Activated CD4-positive, alpha-beta memory T cell treated with anti-CD3 and anti-CD28 coated beads for 36 hours (primary cell): ENCODE results near the gene ATP13A3. TPM values are rescaled to one million over a fixed set of nuclear protein-coding genes. Genes with fewer than 3 reads are reported as not detected.
A peak's percentile ranks its signal among the peaks of the same experiment; 100 is the strongest.

Experiments
- CTCF ChIA-PET: fragments of 350-600 bp; sonication (Branson Sonifier 250); formaldehyde crosslinking; loops from one replicate; lab custom pipeline; 2021; ENCODE audit warnings: antibody characterized with exemption, inconsistent platforms; lab: Charles Lee
- POLR2A ChIA-PET: fragments of 350-600 bp; sonication (Branson Sonifier 250); formaldehyde crosslinking; loops from one replicate; lab custom pipeline; 2021; ENCODE audit warnings: antibody characterized with exemption; lab: Charles Lee
- DNase-seq: peaks from one replicate; pipeline ENCODE4 v3.0.0-alpha.2; 2020
- H3K27ac Mint-ChIP-seq: one replicate; pipeline ENCODE4 v1.8.0; 2021; ENCODE audit warnings: mixed read lengths
- H3K27me3 Mint-ChIP-seq: one replicate; pipeline ENCODE4 v1.8.0; 2021; ENCODE audit warnings: mixed read lengths
- H3K36me3 Mint-ChIP-seq: one replicate; pipeline ENCODE4 v1.8.0; 2021; ENCODE audit warnings: mixed read lengths
- H3K4me1 Mint-ChIP-seq: one replicate; pipeline ENCODE4 v1.8.0; 2021; ENCODE audit warnings: low read depth, mixed read lengths
- H3K4me3 Mint-ChIP-seq: one replicate; pipeline ENCODE4 v1.8.0; 2021; ENCODE audit warnings: mild to moderate bottlenecking, mixed read lengths
- H3K9me3 Mint-ChIP-seq: one replicate; pipeline ENCODE4 v1.8.0; 2021; ENCODE audit warnings: mixed read lengths
- intact Hi-C: fragments of 100-400 bp; cut with micrococcal nuclease; formaldehyde crosslinking; loops from one replicate; pipeline ENCODE4 v1.15.1; 2023
- total RNA-seq, 2 experiments: library from RNA; stranded (reverse); gene quantifications; one replicate each; pipeline ENCODE4 v1.2.3, GENCODE V29; 2021

Gene ATP13A3
- total RNA-seq, 2 experiments from 2014 or later, result 136 to 145 TPM

DNA sequence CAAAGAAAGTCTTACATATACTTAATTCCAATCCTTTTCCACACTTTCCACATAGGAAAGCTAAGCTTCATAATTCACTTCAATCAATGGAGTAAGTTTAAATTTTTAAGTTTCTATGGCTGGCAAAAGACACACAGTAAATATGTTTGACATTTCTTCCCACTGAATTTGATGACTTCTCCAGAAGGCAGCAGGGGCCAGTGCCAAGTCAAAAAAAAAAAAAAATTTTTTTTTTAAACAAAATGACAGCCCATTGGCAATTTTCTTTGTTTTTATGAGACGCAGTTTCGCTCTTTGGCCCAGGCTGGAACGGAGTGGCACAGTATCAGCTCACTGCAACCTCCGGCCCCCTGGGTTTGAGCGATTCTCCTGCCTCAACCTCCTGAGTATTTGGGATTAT, 28.7 kb downstream of the ATP13A3 start:
- CTCF ChIA-PET, result interaction anchor here (1.2 kb wide), 2 partner anchors 9 to 136 kb away, joined by 3 to 5 read pairs; no protein-coding TSS in a partner anchor
- no peak for DNase-seq
- intact Hi-C loops, result no loop called here

DNA sequence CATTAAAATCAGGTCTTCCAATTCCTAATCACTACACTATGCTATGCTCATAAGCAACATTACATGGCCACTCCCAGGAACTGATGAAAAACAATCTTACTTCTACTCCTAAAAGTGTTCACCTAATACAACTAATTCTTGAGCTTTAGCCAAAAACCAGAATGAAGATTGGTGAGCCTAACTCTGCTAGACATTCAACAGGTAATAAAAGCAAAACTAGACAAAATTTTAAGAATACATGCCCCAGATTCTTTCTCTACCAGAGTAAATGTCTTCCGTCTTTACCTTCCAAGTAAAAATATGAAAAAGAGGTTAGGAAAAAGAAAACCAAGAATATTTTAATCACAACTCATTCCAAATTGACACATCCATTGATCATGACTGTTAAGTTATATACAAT, 31.3 kb downstream of the ATP13A3 start:
- H3K9me3 Mint-ChIP-seq, result no peaks in the 10 kb centered on the region
- ChIA-PET POLR2A (no interaction called here), CTCF (interaction anchor here (0.7 kb wide), 1 partner anchor 17 kb away, joined by 3 read pairs; no protein-coding TSS in a partner anchor)
- no peaks in the 10 kb centered on the region for H3K27me3 Mint-ChIP-seq
- no peaks in the 10 kb centered on the region for H3K4me1 Mint-ChIP-seq
- no peak overlapping the region for H3K4me3 Mint-ChIP-seq
- intact Hi-C loops, result no loop called here
- no peak overlapping the region for H3K27ac Mint-ChIP-seq
- H3K36me3 Mint-ChIP-seq, result peaks cover 36% of the 10 kb centered on the region
- no peak for DNase-seq

More for the DNA sequence above, 28.7 kb downstream of the ATP13A3 start:
- Mint-ChIP-seq H3K4me3 (no peak overlapping the region), H3K4me1 (no peaks in the 10 kb centered on the region), H3K9me3 (no peaks in the 10 kb centered on the region), H3K36me3 (peaks cover 28% of the 10 kb centered on the region), H3K27me3 (no peaks in the 10 kb centered on the region), H3K27ac (no peak overlapping the region)
- POLR2A ChIA-PET, result no interaction called here

DNA sequence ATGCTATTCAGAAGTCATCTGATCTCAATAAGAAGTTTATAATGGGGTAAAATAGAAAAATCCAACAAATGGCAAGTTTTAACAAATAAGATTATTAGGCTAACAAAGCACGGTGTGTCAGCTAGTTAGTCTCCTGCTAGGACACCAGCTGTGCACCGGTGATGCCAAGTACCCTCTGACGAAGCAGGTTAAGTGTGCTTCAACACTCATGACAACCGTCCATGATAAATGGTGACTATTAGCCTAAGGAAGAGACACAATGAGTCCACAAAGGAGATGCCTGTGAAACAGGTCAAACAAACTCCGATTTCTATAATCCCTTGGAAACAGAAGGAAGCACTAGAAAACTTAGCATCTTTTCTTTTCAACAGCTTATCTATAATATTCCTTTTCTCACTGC, 36.5 kb downstream of the ATP13A3 start:
- no peaks in the 10 kb centered on the region for H3K27me3 Mint-ChIP-seq
- intact Hi-C loops, result no loop called here
- POLR2A ChIA-PET, result no interaction called here
- H3K27ac Mint-ChIP-seq, result no peak overlapping the region
- no peak for DNase-seq
- H3K36me3 Mint-ChIP-seq, result peaks cover 46% of the 10 kb centered on the region
- no peaks in the 10 kb centered on the region for H3K9me3 Mint-ChIP-seq
- H3K4me1 Mint-ChIP-seq, result peaks cover 4% of the 10 kb centered on the region
- H3K4me3 Mint-ChIP-seq, result no peak overlapping the region
- CTCF ChIA-PET, result interaction anchor here (1.5 kb wide), 2 partner anchors 9 to 124 kb away, joined by 3 to 5 read pairs; no protein-coding TSS in a partner anchor

DNA sequence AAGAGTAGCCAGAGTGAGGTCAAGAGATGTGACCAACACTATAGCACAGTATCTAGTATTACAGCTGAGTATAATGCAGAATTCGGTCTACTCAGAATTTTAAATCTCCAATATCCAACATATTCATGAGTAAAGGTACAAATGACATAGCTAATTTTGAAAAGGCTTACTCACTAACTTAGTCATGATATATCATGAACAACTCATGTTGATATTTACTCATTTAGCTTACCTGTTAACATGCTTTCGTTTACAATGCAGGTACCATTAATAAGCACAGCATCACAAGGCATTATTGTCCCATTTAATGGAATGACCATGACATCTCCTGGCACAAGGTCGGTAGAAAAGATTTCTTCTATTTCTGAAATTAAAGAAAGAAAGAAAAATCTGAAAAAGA, 36.9 kb downstream of the ATP13A3 start:
- peaks cover 49% of the 10 kb centered on the region for H3K36me3 Mint-ChIP-seq
- ChIA-PET CTCF (interaction anchor here (0.9 to 1.5 kb wide), 2 partner anchors 8 to 124 kb away, joined by 3 to 5 read pairs; no protein-coding TSS in a partner anchor), POLR2A (no interaction called here)
- H3K27me3 Mint-ChIP-seq, result no peaks in the 10 kb centered on the region
- no peak overlapping the region for H3K27ac Mint-ChIP-seq
- intact Hi-C loops, result no loop called here
- DNase-seq, result no peak
- no peaks in the 10 kb centered on the region for H3K9me3 Mint-ChIP-seq
- H3K4me1 Mint-ChIP-seq, result peaks cover 4% of the 10 kb centered on the region
- no peak overlapping the region for H3K4me3 Mint-ChIP-seq

DNA sequence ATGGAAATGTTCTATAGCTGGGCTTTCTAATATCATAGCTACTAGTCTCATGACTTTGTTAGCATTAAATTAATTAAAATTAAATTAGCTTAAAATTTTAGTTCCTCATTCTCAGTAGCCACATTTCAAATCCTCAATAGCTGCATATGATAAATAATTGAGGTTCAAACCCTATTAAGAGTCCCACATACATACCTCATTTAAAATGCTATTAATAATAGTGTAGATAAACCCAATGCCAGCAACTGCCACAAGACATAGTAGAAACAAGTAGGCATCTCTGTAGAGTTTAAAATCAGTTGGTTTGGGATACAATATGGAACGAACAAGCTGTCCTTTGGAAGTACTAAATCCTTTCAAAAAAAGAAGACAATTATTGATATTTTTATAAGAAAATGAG, 39.1 kb downstream of the ATP13A3 start:
- DNase-seq, result no peak
- intact Hi-C loops, result no loop called here
- H3K36me3 Mint-ChIP-seq, result peaks cover 42% of the 10 kb centered on the region
- peaks cover 4% of the 10 kb centered on the region for H3K4me1 Mint-ChIP-seq
- H3K27ac Mint-ChIP-seq, result no peak overlapping the region
- H3K9me3 Mint-ChIP-seq, result no peaks in the 10 kb centered on the region
- H3K27me3 Mint-ChIP-seq, result no peaks in the 10 kb centered on the region
- no peak overlapping the region for H3K4me3 Mint-ChIP-seq
- ChIA-PET CTCF (interaction anchor here (1.4 to 1.8 kb wide), 2 partner anchors 19 to 25 kb away, joined by 3 to 7 read pairs; no protein-coding TSS in a partner anchor), POLR2A (interaction anchor here (1.8 kb wide), 1 partner anchor 26 kb away, joined by 4 read pairs; no protein-coding TSS in a partner anchor)

DNA sequence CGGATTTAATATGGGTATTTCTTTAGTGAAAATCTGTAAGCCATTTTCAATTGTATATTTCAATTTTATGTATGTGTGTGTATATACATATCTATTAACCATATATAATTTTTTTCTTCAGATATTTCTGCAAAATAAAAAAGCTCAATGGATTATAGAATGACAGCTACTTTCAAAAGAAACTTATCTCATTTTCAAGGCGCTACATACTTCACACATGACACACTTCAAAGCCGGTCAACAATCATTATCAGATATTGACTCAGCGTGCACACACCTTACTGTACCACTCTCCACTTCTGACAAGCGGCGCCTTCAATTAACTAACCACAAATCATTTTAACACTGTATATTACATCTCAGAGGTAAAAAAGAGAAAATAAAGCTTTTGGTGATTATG, 39.6 kb downstream of the ATP13A3 start:
- POLR2A ChIA-PET, result interaction anchor here (1.8 kb wide), 1 partner anchor 27 kb away, joined by 4 read pairs; no protein-coding TSS in a partner anchor
- peak; percentile 19 for DNase-seq
- H3K9me3 Mint-ChIP-seq, result no peaks in the 10 kb centered on the region
- peaks cover 40% of the 10 kb centered on the region for H3K36me3 Mint-ChIP-seq
- intact Hi-C loops, result no loop called here
- H3K27ac Mint-ChIP-seq, result no peak overlapping the region
- H3K4me3 Mint-ChIP-seq, result no peak overlapping the region
- H3K27me3 Mint-ChIP-seq, result no peaks in the 10 kb centered on the region
- CTCF ChIA-PET, result interaction anchor here (1.4 to 1.8 kb wide), 2 partner anchors 20 to 25 kb away, joined by 3 to 7 read pairs; no protein-coding TSS in a partner anchor
- H3K4me1 Mint-ChIP-seq, result peaks cover 4% of the 10 kb centered on the region

DNA sequence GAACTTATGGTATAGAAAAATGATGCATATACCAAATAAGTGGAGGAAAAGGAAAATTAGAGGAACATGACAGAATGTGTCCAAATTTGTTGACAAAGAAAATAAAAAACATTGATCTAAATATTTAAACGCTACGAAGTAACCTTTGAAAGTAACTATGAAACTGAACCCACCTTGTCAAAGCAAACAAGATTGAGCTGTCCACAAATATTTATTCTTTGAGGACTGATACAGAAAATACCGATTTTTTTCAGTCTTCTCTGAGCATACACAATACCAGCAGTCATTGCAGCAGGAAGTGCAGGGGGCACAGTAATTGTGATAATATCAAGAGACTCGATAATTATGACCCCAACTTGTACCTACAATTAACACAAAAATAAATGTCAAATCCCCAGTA, 40.0 kb downstream of the ATP13A3 start:
- ChIA-PET CTCF (interaction anchor here (1.4 to 1.8 kb wide), 2 partner anchors 20 to 26 kb away, joined by 3 to 7 read pairs; no protein-coding TSS in a partner anchor), POLR2A (interaction anchor here (1.8 kb wide), 1 partner anchor 27 kb away, joined by 4 read pairs; no protein-coding TSS in a partner anchor)
- H3K27me3 Mint-ChIP-seq, result no peaks in the 10 kb centered on the region
- H3K4me3 Mint-ChIP-seq, result no peak overlapping the region
- H3K36me3 Mint-ChIP-seq, result peaks cover 41% of the 10 kb centered on the region
- H3K9me3 Mint-ChIP-seq, result no peaks in the 10 kb centered on the region
- intact Hi-C loops, result no loop called here
- DNase-seq, result no peak
- peaks cover 4% of the 10 kb centered on the region for H3K4me1 Mint-ChIP-seq
- no peak overlapping the region for H3K27ac Mint-ChIP-seq

DNA sequence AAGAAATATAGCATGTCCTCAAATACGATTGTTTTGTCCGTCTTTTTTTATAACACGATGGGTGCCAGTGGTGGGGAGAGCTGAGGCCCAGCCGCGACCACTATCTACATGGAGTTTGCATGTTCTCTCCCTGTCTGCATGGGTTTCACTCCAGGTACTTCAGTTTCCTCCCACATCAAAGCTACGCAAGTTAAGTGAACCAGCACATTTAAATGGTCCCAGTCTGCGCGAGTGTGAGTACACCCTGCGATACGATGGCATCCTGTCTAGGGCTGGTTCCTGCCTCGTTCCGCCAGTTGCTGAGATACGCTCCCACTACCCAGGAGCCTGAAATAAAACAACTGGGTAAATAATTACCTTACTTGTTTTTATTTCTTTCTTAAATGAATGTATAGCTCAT, 40.6 kb downstream of the ATP13A3 start:
- intact Hi-C loops, result no loop called here
- Mint-ChIP-seq H3K27ac (no peak overlapping the region), H3K36me3 (peaks cover 41% of the 10 kb centered on the region), H3K4me3 (no peak overlapping the region), H3K4me1 (peaks cover 4% of the 10 kb centered on the region), H3K27me3 (no peaks in the 10 kb centered on the region), H3K9me3 (no peaks in the 10 kb centered on the region)
- POLR2A ChIA-PET, result interaction anchor here (1.8 kb wide), 1 partner anchor 28 kb away, joined by 4 read pairs; no protein-coding TSS in a partner anchor
- DNase-seq, result no peak
- CTCF ChIA-PET, result interaction anchor here (1.8 kb wide), 1 partner anchor 26 kb away, joined by 7 read pairs; no protein-coding TSS in a partner anchor

DNA sequence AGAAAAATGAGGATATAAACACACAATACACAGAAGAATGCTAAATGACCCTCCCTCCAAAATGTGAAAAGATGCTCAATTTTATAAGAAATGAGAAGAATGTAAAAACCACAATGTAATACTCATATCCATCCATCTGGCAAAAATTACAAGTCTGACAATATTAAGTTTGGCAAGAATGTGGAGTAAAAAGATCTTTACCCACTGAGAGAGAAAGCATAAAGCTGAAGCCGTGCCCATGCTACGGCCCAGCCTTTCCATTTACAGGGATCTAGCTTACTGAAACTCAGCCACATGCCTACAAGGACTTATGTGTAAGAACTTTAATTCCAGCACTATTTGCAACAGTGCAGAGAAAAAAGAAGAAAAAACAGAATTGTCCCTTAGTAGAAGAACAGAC, 42.9 kb downstream of the ATP13A3 start:
- Mint-ChIP-seq H3K27ac (no peak overlapping the region), H3K9me3 (no peaks in the 10 kb centered on the region), H3K36me3 (peaks cover 49% of the 10 kb centered on the region), H3K27me3 (no peaks in the 10 kb centered on the region), H3K4me1 (peaks cover 4% of the 10 kb centered on the region), H3K4me3 (no peak overlapping the region)
- ChIA-PET POLR2A (no interaction called here), CTCF (interaction anchor here (1.1 to 1.2 kb wide), 2 partner anchors 37 to 130 kb away, joined by 3 to 4 read pairs; no protein-coding TSS in a partner anchor)
- intact Hi-C loops, result no loop called here
- no peak for DNase-seq

DNA sequence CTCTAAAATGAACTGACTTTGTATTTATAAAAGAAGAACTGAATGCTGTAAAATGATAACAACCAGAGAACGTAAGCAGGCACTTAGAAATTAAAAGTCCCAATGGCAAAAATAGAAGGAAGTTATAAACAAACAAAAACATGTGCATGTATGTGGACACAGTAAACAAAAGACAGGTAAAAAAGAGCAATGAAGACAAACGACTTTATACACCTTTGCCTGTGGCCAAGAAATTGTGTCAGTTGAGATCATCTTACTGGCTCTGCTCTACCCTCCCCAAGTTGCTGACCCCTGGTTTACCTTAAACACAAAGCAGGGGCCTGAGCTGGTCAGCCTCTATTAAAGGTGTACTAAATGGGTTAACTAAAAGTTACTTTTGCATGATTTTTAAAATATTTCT, 46.0 kb downstream of the ATP13A3 start:
- Mint-ChIP-seq H3K4me3 (no peak overlapping the region), H3K4me1 (no peaks in the 10 kb centered on the region), H3K9me3 (no peaks in the 10 kb centered on the region), H3K27me3 (no peaks in the 10 kb centered on the region), H3K27ac (no peak overlapping the region), H3K36me3 (peaks cover 53% of the 10 kb centered on the region)
- ChIA-PET CTCF (interaction anchor here (0.6 to 1.4 kb wide), 2 partner anchors 10 to 48 kb away, joined by 3 read pairs; no protein-coding TSS in a partner anchor), POLR2A (no interaction called here)
- intact Hi-C loops, result no loop called here
- no peak for DNase-seq

DNA sequence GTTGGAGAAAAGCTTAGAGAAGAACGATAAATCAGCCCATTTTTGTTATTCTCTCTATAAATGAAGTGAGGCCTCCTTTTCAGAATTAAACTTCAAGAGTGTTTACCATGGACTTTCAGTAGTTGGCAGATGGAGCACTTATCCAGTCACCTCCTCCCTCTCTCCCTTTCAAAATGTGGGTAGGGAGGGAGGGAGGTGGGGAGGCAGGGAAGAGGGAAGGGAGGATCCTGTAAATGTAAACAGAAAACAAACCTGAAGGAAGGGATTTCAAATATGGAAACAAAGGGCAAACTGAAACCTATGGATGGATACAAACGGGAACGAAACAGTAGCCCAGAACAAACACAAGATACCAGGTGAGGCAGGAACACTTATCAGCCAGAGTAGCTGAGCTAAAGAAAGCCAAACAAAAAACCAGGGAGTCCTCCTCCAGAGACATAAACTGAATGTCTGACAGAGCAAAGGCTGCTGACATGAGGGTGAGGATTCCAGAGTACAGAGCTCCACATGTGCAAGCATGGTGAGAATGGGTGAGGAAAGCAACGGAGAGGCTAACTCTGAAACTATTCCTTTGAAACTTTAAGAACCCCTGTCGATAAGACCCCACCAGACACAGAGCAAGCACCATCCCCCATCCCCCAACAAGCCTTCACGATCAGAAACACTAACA, 46.8 kb downstream of the ATP13A3 start:
- H3K9me3 Mint-ChIP-seq, result no peaks in the 10 kb centered on the region
- no peaks in the 10 kb centered on the region for H3K27me3 Mint-ChIP-seq
- H3K36me3 Mint-ChIP-seq, result peaks cover 54% of the 10 kb centered on the region
- ChIA-PET POLR2A (no interaction called here), CTCF (interaction anchor here (1.0 kb wide), 1 partner anchor 32 kb away, joined by 4 read pairs; no protein-coding TSS in a partner anchor)
- DNase-seq, result no peak
- intact Hi-C loops, result no loop called here
- H3K4me1 Mint-ChIP-seq, result no peaks in the 10 kb centered on the region
- H3K27ac Mint-ChIP-seq, result no peak overlapping the region
- H3K4me3 Mint-ChIP-seq, result no peak overlapping the region

DNA sequence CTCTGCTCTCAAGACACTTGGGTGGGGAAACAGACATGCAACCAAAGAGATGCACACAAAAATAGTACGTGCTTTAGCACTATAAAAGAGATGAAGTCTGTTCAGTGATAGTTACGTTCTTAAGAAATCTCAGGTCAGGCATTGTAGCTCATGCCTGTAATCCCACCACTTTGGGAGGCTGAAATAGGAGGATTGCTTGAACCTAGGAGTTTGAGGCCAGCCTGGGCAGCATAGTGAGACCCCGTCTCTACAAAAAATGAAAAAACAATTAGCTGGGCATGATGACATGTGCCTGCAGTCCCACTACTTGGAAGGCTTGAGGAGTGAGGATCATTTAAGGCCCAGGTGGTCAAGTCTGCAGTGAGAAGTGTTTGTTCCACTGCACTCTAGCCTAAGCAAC, 52.3 kb downstream of the ATP13A3 start:
- ChIA-PET CTCF (no interaction called here), POLR2A (no interaction called here)
- Mint-ChIP-seq H3K27me3 (no peaks in the 10 kb centered on the region), H3K36me3 (peaks cover 50% of the 10 kb centered on the region), H3K9me3 (no peaks in the 10 kb centered on the region), H3K4me1 (no peaks in the 10 kb centered on the region), H3K4me3 (no peak overlapping the region), H3K27ac (no peak overlapping the region)
- intact Hi-C loops, result no loop called here
- DNase-seq, result no peak
